ENCODE data around the gene GPR37L1. TPM values are rescaled to one million over a fixed set of nuclear protein-coding genes. Genes with fewer than 3 reads are reported as not detected.

Gene GPR37L1
- total RNA-seq, 1 donor from 2014 or later: not detected

DNA sequence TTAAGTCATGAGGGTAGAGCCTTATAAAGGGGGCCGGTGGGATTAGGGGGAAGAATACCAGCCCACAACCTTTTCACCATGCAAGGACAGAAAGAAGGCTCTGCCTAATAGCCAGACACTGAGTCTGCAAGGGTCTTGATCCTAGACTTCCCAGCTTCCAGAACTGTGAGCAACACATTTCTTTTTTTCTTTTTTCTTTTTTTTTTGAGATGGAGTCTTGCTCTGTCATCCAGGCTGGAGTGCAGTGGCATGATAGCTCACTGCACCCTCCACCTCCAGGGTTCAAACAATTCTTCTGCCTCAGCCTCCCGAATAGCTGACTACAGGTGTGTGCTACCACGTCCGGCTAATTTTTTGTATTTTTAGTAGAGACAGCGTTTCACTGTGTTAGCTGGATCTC is 23.6 kb downstream of the GPR37L1 start:
- no peak for DNase-seq (ENCODE audit: extremely low spot score, unreplicated experiment)
- Mint-ChIP-seq H3K4me3 (ENCODE audit: unreplicated experiment) (no peak overlapping the region), H3K4me1 (ENCODE audit: unreplicated experiment) (peaks cover 24% of the 10 kb centered on the region), H3K27ac (ENCODE audit: unreplicated experiment) (no peak overlapping the region), H3K9me3 (ENCODE audit: unreplicated experiment) (no peaks in the 10 kb centered on the region), H3K27me3 (ENCODE audit: unreplicated experiment) (no peaks in the 10 kb centered on the region), H3K36me3 (ENCODE audit: unreplicated experiment) (no peaks in the 10 kb centered on the region)
- TF ChIP-seq, protein P1, sequence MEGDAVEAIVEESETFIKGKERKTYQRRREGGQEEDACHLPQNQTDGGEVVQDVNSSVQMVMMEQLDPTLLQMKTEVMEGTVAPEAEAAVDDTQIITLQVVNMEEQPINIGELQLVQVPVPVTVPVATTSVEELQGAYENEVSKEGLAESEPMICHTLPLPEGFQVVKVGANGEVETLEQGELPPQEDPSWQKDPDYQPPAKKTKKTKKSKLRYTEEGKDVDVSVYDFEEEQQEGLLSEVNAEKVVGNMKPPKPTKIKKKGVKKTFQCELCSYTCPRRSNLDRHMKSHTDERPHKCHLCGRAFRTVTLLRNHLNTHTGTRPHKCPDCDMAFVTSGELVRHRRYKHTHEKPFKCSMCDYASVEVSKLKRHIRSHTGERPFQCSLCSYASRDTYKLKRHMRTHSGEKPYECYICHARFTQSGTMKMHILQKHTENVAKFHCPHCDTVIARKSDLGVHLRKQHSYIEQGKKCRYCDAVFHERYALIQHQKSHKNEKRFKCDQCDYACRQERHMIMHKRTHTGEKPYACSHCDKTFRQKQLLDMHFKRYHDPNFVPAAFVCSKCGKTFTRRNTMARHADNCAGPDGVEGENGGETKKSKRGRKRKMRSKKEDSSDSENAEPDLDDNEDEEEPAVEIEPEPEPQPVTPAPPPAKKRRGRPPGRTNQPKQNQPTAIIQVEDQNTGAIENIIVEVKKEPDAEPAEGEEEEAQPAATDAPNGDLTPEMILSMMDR (IDR thresholded peaks at IDR 0.05): no peak

DNA sequence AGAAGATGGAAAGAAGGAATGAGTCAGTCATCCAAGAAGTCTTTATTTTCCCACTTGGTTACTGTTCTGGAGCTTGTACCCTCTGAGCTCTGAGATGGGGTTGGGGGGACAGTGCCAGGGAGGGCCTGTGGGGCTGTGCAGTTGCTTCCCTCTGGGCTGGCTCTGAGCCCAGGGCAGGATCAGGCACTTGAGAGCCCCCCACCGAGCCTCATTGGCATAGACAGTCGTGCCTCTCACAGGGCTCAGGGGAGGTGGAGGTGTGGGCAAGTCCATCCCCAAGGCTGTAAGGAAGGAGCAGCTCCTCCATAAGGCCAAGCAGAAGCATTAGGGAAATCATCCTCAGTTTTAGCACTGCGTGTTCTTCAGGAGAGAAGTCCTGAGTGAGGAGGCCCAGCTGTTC is 24.3 kb downstream of the GPR37L1 start:
- no peaks in the 10 kb centered on the region for H3K36me3 Mint-ChIP-seq (ENCODE audit: unreplicated experiment)
- no peak for DNase-seq (ENCODE audit: extremely low spot score, unreplicated experiment)
- peaks cover 24% of the 10 kb centered on the region for H3K4me1 Mint-ChIP-seq (ENCODE audit: unreplicated experiment)
- H3K27ac Mint-ChIP-seq (ENCODE audit: unreplicated experiment): no peak overlapping the region
- TF ChIP-seq, protein P1 (IDR thresholded peaks at IDR 0.05): no peak
- no peak overlapping the region for H3K4me3 Mint-ChIP-seq (ENCODE audit: unreplicated experiment)
- no peaks in the 10 kb centered on the region for H3K27me3 Mint-ChIP-seq (ENCODE audit: unreplicated experiment)
- H3K9me3 Mint-ChIP-seq (ENCODE audit: unreplicated experiment): no peaks in the 10 kb centered on the region

DNA sequence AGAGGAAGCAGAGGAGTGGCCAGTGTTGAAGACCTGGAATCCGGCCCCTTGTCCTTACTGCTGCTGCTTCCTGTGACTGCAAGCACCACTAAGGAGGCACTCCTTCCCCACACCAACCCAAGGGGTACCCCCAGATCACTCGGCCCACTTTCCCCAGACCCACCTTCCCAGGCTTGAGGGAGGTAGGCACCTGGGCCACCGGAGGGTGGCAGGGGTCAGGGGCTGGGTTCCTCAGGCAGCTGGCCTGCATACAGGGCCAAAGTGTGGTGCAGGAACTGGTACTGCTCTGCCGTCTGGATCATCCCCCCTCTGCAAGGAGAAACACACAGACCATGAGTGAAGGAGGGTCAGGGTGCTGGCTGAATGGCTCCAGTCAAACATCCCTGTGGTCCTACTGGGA is 25.7 kb downstream of the GPR37L1 start:
- no peaks in the 10 kb centered on the region for H3K27me3 Mint-ChIP-seq (ENCODE audit: unreplicated experiment)
- TF ChIP-seq, protein P1 (IDR thresholded peaks at IDR 0.05): no peak
- no peaks in the 10 kb centered on the region for H3K36me3 Mint-ChIP-seq (ENCODE audit: unreplicated experiment)
- peaks cover 12% of the 10 kb centered on the region for H3K4me1 Mint-ChIP-seq (ENCODE audit: unreplicated experiment)
- no peak overlapping the region for H3K27ac Mint-ChIP-seq (ENCODE audit: unreplicated experiment)
- no peak overlapping the region for H3K4me3 Mint-ChIP-seq (ENCODE audit: unreplicated experiment)
- DNase-seq (ENCODE audit: extremely low spot score, unreplicated experiment): no peak
- H3K9me3 Mint-ChIP-seq (ENCODE audit: unreplicated experiment): no peaks in the 10 kb centered on the region

DNA sequence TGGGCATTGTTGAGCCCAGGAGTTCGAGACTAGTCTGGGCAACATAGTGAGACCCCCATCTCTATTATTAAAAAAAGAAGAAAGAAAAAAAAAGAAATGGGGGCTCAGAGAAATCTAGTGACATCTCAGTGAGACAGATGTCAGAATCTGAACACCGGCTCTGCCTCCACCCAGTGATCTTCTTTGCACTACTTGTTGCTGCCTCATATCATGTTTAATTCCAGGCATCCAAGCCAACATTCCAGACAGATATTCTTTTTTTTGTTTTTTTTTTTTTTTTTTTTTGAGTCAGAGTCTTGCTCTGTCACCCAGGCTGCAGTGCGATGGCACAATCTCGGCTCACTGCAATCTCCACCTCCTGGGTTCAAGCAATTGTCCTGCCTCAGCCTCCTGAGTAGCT is 26.8 kb downstream of the GPR37L1 start:
- Mint-ChIP-seq H3K27ac (ENCODE audit: unreplicated experiment) (no peak overlapping the region), H3K36me3 (ENCODE audit: unreplicated experiment) (no peaks in the 10 kb centered on the region), H3K27me3 (ENCODE audit: unreplicated experiment) (peaks cover under 1% of the 10 kb centered on the region), H3K9me3 (ENCODE audit: unreplicated experiment) (no peaks in the 10 kb centered on the region), H3K4me1 (ENCODE audit: unreplicated experiment) (peaks cover 9% of the 10 kb centered on the region), H3K4me3 (ENCODE audit: unreplicated experiment) (no peak overlapping the region)
- DNase-seq (ENCODE audit: extremely low spot score, unreplicated experiment): no peak
- TF ChIP-seq, protein P1 (IDR thresholded peaks at IDR 0.05): no peak

DNA sequence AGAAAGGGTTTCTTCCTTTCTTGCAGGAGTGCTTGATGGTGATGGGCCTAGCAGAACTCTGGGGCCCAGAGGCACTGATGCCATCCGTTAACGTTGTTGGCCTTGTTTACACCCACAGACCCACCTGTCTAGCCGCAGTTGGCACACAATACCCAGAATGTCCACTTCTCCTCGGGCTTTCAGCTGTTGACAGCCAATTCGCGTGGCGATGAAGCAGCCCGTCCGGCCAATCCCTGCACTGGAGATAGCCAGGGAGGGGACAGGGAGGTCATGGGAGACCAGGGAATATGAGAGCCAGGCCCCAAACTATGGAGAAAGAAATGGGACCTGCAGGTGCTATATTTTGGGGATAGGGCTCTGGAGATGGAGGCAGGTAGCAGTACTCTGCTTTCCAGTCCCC is 27.5 kb downstream of the GPR37L1 start:
- TF ChIP-seq, protein P1 (IDR thresholded peaks at IDR 0.05): no peak
- DNase-seq (ENCODE audit: extremely low spot score, unreplicated experiment): no peak
- Mint-ChIP-seq H3K4me3 (ENCODE audit: unreplicated experiment) (no peak overlapping the region), H3K4me1 (ENCODE audit: unreplicated experiment) (peaks cover 11% of the 10 kb centered on the region), H3K27ac (ENCODE audit: unreplicated experiment) (no peak overlapping the region), H3K27me3 (ENCODE audit: unreplicated experiment) (peaks cover 3% of the 10 kb centered on the region), H3K36me3 (ENCODE audit: unreplicated experiment) (no peaks in the 10 kb centered on the region), H3K9me3 (ENCODE audit: unreplicated experiment) (no peaks in the 10 kb centered on the region)

Data from osteocyte (in vitro differentiated cells).